A549 (cell line): ENCODE measurements around the gene EBF3. TPM values are rescaled to one million over a fixed set of nuclear protein-coding genes. Genes with fewer than 3 reads are reported as not detected.

Experiments
- ATAC-seq, 2 experiments: fragments of 200-7000 bp in 1 of 2; fragments of >200 bp in 1 of 2; cut with Nextera tagmentation in 1 of 2; cut with Tn5 transposase in 1 of 2; 3 replicates each; pipeline versions ENCODE4 v1.8.0 to v1.9.1; 2018 to 2020; ENCODE audit warnings: mild to moderate bottlenecking in 1 of 2, moderate library complexity in 1 of 2
- CTCF ChIA-PET: fragments of 300-600 bp; sonication (Branson Sonifier 250); formaldehyde crosslinking; extraction: SDS; loops from one replicate; lab custom pipeline; 2021; ENCODE audit warnings: antibody characterized with exemption, inconsistent platforms; lab: Yijun Ruan, JAX
- POLR2A ChIA-PET: fragments of 350-600 bp; formaldehyde crosslinking; extraction: SDS; loops from one replicate; lab custom pipeline; 2021; ENCODE audit warnings: antibody characterized with exemption, inconsistent platforms; lab: Yijun Ruan, JAX
- DNase-seq, 2 experiments: peaks; one replicate each; pipeline versions ENCODE4 v3.0.0 to v3.0.0-alpha.2; 2011 to 2016; ENCODE audit warnings: low read depth in 1 of 2, low spot score in 1 of 2
- FAIRE-seq: peaks from 2 replicates; lab custom pipeline; 2011; peaks lifted over from hg19 to GRCh38; lab: Jason Lieb, UNC
- H3K27ac ChIP-seq, 2 experiments: fragments of >200 bp; sonication (Bioruptor Twin); formaldehyde crosslinking; 3 replicates each; pipeline ENCODE4 v1.5.1; 2016 to 2017
- H3K4me1 ChIP-seq: fragments of >200 bp; sonication (Bioruptor Twin); formaldehyde crosslinking; 3 replicates; pipeline ENCODE4 v1.6.1; 2016
- H3K4me2 ChIP-seq: fragments of >200 bp; sonication (Bioruptor Twin); formaldehyde crosslinking; 3 replicates; pipeline ENCODE4 v1.6.1; 2016
- H3K4me3 ChIP-seq: fragments of >200 bp; sonication (Bioruptor Twin); formaldehyde crosslinking; 3 replicates; pipeline ENCODE4 v1.5.1; 2016
- H3K9me3 ChIP-seq: fragments of >200 bp; sonication (Bioruptor Twin); formaldehyde crosslinking; 3 replicates; pipeline ENCODE4 v1.6.1; 2016
- BHLHE40 ChIP-seq: IDR thresholded peaks from 2 replicates; pipeline ENCODE4 v1.6.1; 2012; ENCODE audit warnings: low read depth, low read length, inconsistent platforms
- CBX2 ChIP-seq: fragments of 200-600 bp; sonication (generic); IDR thresholded peaks from 2 replicates; pipeline ENCODE4 v1.6.1; 2016; ENCODE audit warnings: low read depth, mild to moderate bottlenecking, borderline replicate concordance
- CBX8 ChIP-seq: fragments of 200-600 bp; sonication (generic); IDR thresholded peaks from 2 replicates; pipeline ENCODE4 v1.6.1; 2016
- CEBPB ChIP-seq, 2 experiments: fragments of >200 bp in 1 of 2; sonication (Bioruptor Twin) in 1 of 2; formaldehyde crosslinking in 1 of 2; IDR thresholded peaks; 2 replicates each; pipeline ENCODE4 v1.6.1; 2012 to 2016
- CHD4 ChIP-seq: fragments of 200-600 bp; sonication (generic); IDR thresholded peaks from 2 replicates; pipeline ENCODE4 v1.6.1; 2016; ENCODE audit warnings: antibody characterized with exemption, mild to moderate bottlenecking, borderline replicate concordance
- EHMT2 ChIP-seq: fragments of 200-600 bp; sonication (generic); IDR thresholded peaks from 2 replicates; pipeline ENCODE4 v1.6.1; 2016; ENCODE audit warnings: antibody characterized with exemption, low read depth, mild to moderate bottlenecking, moderate library complexity
- ESRRA ChIP-seq: fragments of 150-350 bp; IDR thresholded peaks from 2 replicates; pipeline ENCODE4 v1.6.1; 2014; ENCODE audit warnings: mild to moderate bottlenecking, low read length, borderline replicate concordance
- FOSB ChIP-seq: fragments of 250-450 bp; sonication (Bioruptor Pico); IDR thresholded peaks from 2 replicates; pipeline ENCODE4 v1.5.0; 2020; ENCODE audit warnings: mild to moderate bottlenecking, moderate library complexity
- FOXS1 ChIP-seq: fragments of 250-450 bp; sonication (Bioruptor Pico); IDR thresholded peaks from 2 replicates; pipeline ENCODE4 v1.5.0; 2020; ENCODE audit warnings: mild to moderate bottlenecking, moderate library complexity
- HOXA7 ChIP-seq: fragments of 250-450 bp; sonication (Bioruptor Pico); IDR thresholded peaks from 2 replicates; pipeline ENCODE4 v1.5.0; 2020; ENCODE audit warnings: mild to moderate bottlenecking, moderate library complexity
- HOXB5 ChIP-seq: fragments of 250-450 bp; sonication (Bioruptor Pico); IDR thresholded peaks from 2 replicates; pipeline ENCODE4 v1.5.0; 2020; ENCODE audit warnings: mild to moderate bottlenecking, moderate library complexity
- JUN ChIP-seq, 2 experiments: fragments of >200 bp; sonication (Bioruptor Twin); formaldehyde crosslinking; IDR thresholded peaks; 2 replicates in 1 of 2; 3 replicates in 1 of 2; pipeline ENCODE4 v1.6.1; 2016 to 2017
- JUNB ChIP-seq: fragments of >200 bp; sonication (Bioruptor Twin); formaldehyde crosslinking; IDR thresholded peaks from 2 replicates; pipeline ENCODE4 v1.6.1; 2016
- MYC ChIP-seq: IDR thresholded peaks from 2 replicates; pipeline ENCODE4 v1.6.1; 2012; ENCODE audit warnings: mild to moderate bottlenecking, inconsistent platforms, low read length, improper control_type of control experiment, borderline replicate concordance
- NPAS2 ChIP-seq: fragments of 250-450 bp; sonication (Bioruptor Pico); IDR thresholded peaks from 2 replicates; pipeline ENCODE4 v1.8.0; 2022; ENCODE audit warnings: mild to moderate bottlenecking, moderate library complexity, borderline replicate concordance
- NR3C1 ChIP-seq: fragments of >200 bp; sonication (Bioruptor Twin); formaldehyde crosslinking; IDR thresholded peaks from 3 replicates; pipeline ENCODE4 v1.6.1; 2017
- PHF8 ChIP-seq: fragments of 200-600 bp; sonication (generic); IDR thresholded peaks from 2 replicates; pipeline ENCODE4 v1.6.1; 2016; ENCODE audit warnings: low read depth, mild to moderate bottlenecking, antibody characterized with exemption, moderate library complexity, borderline replicate concordance
- POLR2AphosphoS2 ChIP-seq: conservative IDR thresholded peaks from 2 replicates; pipeline ENCODE4 v1.6.1; 2012; ENCODE audit warnings: low read length, improper control_type of control experiment, inconsistent platforms
- RARB ChIP-seq: fragments of 250-450 bp; sonication (Bioruptor Pico); IDR thresholded peaks from 2 replicates; pipeline ENCODE4 v1.8.0; 2021; ENCODE audit warnings: mild to moderate bottlenecking, moderate library complexity
- RCOR1 ChIP-seq: fragments of 150-350 bp; IDR thresholded peaks from 2 replicates; pipeline ENCODE4 v1.6.1; 2014; ENCODE audit warnings: antibody characterized with exemption, low read length, low read depth
- SMC3 ChIP-seq: fragments of >200 bp; sonication (Bioruptor Twin); formaldehyde crosslinking; IDR thresholded peaks from 3 replicates; pipeline ENCODE4 v1.6.1; 2018; ENCODE audit warnings: inconsistent platforms
- TFCP2L1 ChIP-seq: fragments of 250-450 bp; sonication (Bioruptor Pico); IDR thresholded peaks from 2 replicates; pipeline ENCODE4 v1.5.0; 2021; ENCODE audit warnings: mild to moderate bottlenecking
- TP53 ChIP-seq: fragments of 250-450 bp; sonication (Bioruptor Pico); IDR thresholded peaks from 2 replicates; pipeline ENCODE4 v1.5.0; 2021; ENCODE audit warnings: mild to moderate bottlenecking, moderate library complexity
- ZFP36 ChIP-seq: fragments of 450-650 bp; IDR thresholded peaks from 2 replicates; pipeline ENCODE4 v1.6.1; 2014; ENCODE audit warnings: borderline replicate concordance; ENCODE audit not compliant: partially characterized antibody
- ZNF302 ChIP-seq: fragments of 250-450 bp; sonication (Bioruptor Pico); IDR thresholded peaks from 2 replicates; pipeline ENCODE4 v1.9.0; 2021; ENCODE audit warnings: inconsistent platforms, mild to moderate bottlenecking, moderate library complexity
- ZSCAN20 ChIP-seq: fragments of 250-450 bp; sonication (Bioruptor Pico); IDR thresholded peaks from 2 replicates; pipeline ENCODE4 v1.8.0; 2022; ENCODE audit warnings: mild to moderate bottlenecking, moderate library complexity
- WGBS: methylation state at CpG from one replicate; pipeline ENCODE4 v1.1.6; 2017; ENCODE audit errors: missing lambda C conversion rate; 5-methylcytosine and 5-hydroxymethylcytosine counted together
- polyA plus RNA-seq, 4 experiments: library from polyadenylated mRNA; depleted of rRNA in 3 of 4; stranded (reverse); fragments of >200 nt; fragmentation: RNase III in 1 of 4; extraction: RNeasy Plus Mini Kit Qiagen cat#74134 plus additional on column Dnase treatment in 1 of 4; gene quantifications; 2 replicates in 3 of 4; 3 replicates in 1 of 4; pipeline ENCODE4 v1.2.3, GENCODE V29; 2011 to 2017
- TF ChIP-seq, protein P1 (sequence below): fragments of 250-450 bp; sonication (Bioruptor Pico); IDR thresholded peaks from 2 replicates; pipeline ENCODE4 v1.5.0; 2020; ENCODE audit warnings: low read depth, mild to moderate bottlenecking, moderate library complexity
- TF ChIP-seq, protein P2 (sequence below): fragments of 200-600 bp; sonication (generic); IDR thresholded peaks from 2 replicates; pipeline ENCODE4 v1.6.1; 2016; ENCODE audit warnings: antibody characterized with exemption, mild to moderate bottlenecking, moderate library complexity
- TF ChIP-seq, protein P3 (sequence below): IDR thresholded peaks from 2 replicates; pipeline ENCODE4 v1.6.1; 2012; ENCODE audit warnings: low read depth, borderline replicate concordance
- TF ChIP-seq, protein P4 (sequence below): IDR thresholded peaks from 2 replicates; pipeline ENCODE4 v1.6.1; 2012
- TF ChIP-seq, protein P5 (sequence below): fragments of 250-450 bp; sonication (Bioruptor Pico); IDR thresholded peaks from 2 replicates; pipeline ENCODE4 v1.5.0; 2021; ENCODE audit warnings: mild to moderate bottlenecking, moderate library complexity, borderline replicate concordance

Gene EBF3
- polyA plus RNA-seq, 2 of the 4 experiments (the other 2 are of a cell fraction): 0.12 TPM; not detected in 1

DNA sequence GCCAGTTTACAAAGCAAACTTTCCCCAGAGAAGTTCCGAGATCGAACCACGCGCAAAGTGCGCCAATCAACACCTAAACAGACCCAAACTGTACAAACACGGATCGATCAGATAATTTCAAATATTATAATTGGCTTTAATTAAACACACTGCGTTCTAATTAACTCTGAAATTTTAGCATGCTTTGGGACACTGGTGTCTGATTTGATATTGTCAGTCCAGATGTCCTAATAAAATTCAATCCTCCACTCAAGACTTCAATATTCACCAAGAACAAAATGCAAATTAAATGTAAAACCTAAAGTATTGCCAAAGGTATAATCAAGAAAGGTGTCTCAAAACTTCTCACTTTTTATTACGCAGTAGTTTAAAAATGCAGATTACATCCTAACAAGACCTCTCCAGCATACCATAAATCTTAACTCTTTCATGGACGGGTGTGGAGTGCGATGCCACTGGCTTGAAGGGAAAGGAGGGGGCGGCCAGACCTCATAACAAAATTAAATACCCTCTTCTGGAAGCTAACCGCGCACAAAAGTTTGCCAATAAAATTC, 5.9 kb upstream of the EBF3 start:
- ATAC-seq (no peak), FAIRE-seq (no peak)

DNA sequence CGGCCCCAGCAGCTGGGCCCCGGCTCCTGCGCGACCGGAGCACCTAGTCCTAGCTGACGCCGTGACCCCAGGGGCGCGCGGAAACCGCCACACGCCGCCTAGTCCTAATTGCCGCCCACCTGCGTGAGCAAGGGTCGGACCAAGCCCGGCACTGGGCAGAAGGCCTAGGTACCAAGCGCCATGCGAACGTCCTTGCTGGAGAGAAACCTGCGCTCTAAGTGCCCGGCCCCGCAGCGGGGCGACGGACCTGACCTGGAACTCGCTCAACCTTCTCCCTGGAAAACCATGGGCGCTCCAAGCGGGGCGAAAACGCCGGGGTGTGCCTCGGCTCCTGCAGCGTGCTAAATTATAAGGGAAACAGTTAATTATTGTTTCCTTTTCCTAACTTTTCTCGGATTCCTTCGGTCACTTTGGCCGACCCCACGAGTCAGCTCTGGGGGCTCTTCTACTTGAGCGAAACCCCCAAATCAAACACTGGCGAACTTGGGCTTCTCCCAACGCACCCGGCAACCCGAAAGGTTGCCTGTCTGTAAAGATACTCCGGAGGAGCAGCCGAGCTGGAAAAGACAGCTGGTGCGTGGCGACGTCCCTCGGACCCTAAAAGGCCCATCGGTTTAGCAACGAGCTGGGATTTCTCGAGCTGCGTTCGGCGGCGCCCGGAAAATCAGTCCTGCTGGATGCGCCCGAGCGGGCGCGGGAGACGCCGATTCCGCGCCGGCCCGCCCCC, 5.3 kb upstream of the EBF3 start:
- Histone ChIP-seq H3K4me3 (no peak overlapping the region), H3K27ac (no peak overlapping the region), H3K9me3 (no peaks in the 10 kb centered on the region), H3K4me2 (no peak overlapping the region)
- POLR2A ChIA-PET: no interaction called here
- no peak for TF ChIP-seq FOXS1 (CRISPR knock-in tag)
- no peak for TF ChIP-seq JUNB
- TF ChIP-seq, protein P1, sequence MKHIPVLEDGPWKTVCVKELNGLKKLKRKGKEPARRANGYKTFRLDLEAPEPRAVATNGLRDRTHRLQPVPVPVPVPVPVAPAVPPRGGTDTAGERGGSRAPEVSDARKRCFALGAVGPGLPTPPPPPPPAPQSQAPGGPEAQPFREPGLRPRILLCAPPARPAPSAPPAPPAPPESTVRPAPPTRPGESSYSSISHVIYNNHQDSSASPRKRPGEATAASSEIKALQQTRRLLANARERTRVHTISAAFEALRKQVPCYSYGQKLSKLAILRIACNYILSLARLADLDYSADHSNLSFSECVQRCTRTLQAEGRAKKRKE: no peak
- no peak for TF ChIP-seq ZNF302 (CRISPR knock-in tag)
- TF ChIP-seq ZFP36: no peak
- TF ChIP-seq, protein P2, sequence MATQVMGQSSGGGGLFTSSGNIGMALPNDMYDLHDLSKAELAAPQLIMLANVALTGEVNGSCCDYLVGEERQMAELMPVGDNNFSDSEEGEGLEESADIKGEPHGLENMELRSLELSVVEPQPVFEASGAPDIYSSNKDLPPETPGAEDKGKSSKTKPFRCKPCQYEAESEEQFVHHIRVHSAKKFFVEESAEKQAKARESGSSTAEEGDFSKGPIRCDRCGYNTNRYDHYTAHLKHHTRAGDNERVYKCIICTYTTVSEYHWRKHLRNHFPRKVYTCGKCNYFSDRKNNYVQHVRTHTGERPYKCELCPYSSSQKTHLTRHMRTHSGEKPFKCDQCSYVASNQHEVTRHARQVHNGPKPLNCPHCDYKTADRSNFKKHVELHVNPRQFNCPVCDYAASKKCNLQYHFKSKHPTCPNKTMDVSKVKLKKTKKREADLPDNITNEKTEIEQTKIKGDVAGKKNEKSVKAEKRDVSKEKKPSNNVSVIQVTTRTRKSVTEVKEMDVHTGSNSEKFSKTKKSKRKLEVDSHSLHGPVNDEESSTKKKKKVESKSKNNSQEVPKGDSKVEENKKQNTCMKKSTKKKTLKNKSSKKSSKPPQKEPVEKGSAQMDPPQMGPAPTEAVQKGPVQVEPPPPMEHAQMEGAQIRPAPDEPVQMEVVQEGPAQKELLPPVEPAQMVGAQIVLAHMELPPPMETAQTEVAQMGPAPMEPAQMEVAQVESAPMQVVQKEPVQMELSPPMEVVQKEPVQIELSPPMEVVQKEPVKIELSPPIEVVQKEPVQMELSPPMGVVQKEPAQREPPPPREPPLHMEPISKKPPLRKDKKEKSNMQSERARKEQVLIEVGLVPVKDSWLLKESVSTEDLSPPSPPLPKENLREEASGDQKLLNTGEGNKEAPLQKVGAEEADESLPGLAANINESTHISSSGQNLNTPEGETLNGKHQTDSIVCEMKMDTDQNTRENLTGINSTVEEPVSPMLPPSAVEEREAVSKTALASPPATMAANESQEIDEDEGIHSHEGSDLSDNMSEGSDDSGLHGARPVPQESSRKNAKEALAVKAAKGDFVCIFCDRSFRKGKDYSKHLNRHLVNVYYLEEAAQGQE: no peak
- TF ChIP-seq, protein P3, sequence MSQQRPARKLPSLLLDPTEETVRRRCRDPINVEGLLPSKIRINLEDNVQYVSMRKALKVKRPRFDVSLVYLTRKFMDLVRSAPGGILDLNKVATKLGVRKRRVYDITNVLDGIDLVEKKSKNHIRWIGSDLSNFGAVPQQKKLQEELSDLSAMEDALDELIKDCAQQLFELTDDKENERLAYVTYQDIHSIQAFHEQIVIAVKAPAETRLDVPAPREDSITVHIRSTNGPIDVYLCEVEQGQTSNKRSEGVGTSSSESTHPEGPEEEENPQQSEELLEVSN: no peak
- TF ChIP-seq SMC3: no peak
- TF ChIP-seq, protein P4, sequence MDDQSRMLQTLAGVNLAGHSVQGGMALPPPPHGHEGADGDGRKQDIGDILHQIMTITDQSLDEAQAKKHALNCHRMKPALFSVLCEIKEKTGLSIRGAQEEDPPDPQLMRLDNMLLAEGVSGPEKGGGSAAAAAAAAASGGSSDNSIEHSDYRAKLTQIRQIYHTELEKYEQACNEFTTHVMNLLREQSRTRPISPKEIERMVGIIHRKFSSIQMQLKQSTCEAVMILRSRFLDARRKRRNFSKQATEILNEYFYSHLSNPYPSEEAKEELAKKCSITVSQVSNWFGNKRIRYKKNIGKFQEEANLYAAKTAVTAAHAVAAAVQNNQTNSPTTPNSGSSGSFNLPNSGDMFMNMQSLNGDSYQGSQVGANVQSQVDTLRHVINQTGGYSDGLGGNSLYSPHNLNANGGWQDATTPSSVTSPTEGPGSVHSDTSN: no peak
- no peak for TF ChIP-seq NPAS2
- no peak for TF ChIP-seq TP53 (CRISPR knock-in tag)
- no peak for TF ChIP-seq JUN (IDR thresholded peaks at IDR 0.05)
- no peak for TF ChIP-seq POLR2AphosphoS2
- TF ChIP-seq, protein P5, sequence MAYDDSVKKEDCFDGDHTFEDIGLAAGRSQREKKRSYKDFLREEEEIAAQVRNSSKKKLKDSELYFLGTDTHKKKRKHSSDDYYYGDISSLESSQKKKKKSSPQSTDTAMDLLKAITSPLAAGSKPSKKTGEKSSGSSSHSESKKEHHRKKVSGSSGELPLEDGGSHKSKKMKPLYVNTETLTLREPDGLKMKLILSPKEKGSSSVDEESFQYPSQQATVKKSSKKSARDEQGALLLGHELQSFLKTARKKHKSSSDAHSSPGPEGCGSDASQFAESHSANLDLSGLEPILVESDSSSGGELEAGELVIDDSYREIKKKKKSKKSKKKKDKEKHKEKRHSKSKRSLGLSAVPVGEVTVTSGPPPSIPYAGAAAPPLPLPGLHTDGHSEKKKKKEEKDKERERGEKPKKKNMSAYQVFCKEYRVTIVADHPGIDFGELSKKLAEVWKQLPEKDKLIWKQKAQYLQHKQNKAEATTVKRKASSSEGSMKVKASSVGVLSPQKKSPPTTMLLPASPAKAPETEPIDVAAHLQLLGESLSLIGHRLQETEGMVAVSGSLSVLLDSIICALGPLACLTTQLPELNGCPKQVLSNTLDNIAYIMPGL (CRISPR knock-in tag): no peak
- TF ChIP-seq FOSB (CRISPR knock-in tag): no peak
- TF ChIP-seq CEBPB (IDR thresholded peaks at IDR 0.05): no peak
- no peak for TF ChIP-seq HOXB5 (CRISPR knock-in tag)
- TF ChIP-seq RCOR1: no peak
- TF ChIP-seq, all 56 proteins: peak for 0
- ATAC-seq (no peak), DNase-seq (no peak), FAIRE-seq (no peak)
- CTCF ChIA-PET: no interaction called here
- WGBS: 72% methylated on average over 52 of the region's 68 CpGs
- H3K4me1 ChIP-seq: peaks cover 12% of the 10 kb centered on the region; the same call in 1 of the 3 replicates

More for the DNA sequence above, 5.9 kb upstream of the EBF3 start:
- Histone ChIP-seq H3K9me3 (no peaks in the 10 kb centered on the region), H3K4me2 (no peak overlapping the region), H3K27ac (no peak overlapping the region), H3K4me3 (no peak overlapping the region), H3K4me1 (peaks cover 7% of the 10 kb centered on the region; the same call in 1 of the 3 replicates)
- WGBS: 78% methylated on average over 14 of the region's 14 CpGs
- ChIA-PET CTCF (interaction anchor here (1.9 to 3.0 kb wide), 4 partner anchors 13 to 1758 kb away, joined by 5 to 24 read pairs (median 12); no protein-coding TSS in a partner anchor), POLR2A (no interaction called here)
- TF ChIP-seq HOXB5 (CRISPR knock-in tag) (no peak), SMC3 (no peak), RARB (CRISPR knock-in tag) (no peak), TFCP2L1 (no peak), ESRRA (no peak), CEBPB (IDR thresholded peaks at IDR 0.05) (no peak), NPAS2 (no peak), RCOR1 (no peak), EHMT2 (no peak), PHF8 (no peak), BHLHE40 (no peak), CHD4 (no peak), ZSCAN20 (no peak), NR3C1 (no peak), MYC (no peak), CBX8 (no peak), HOXA7 (CRISPR knock-in tag) (no peak), CBX2 (no peak)
- DNase-seq: no peak
